Stimulated activated CD4-positive, alpha-beta T cell treated with anti-CD3 and anti-CD28 coated beads, Interleukin-15, amount 100 ng/mL, for 24 hours (primary cell): ENCODE results near the gene PHF14.

ENCODE experiments used
- DNase-seq: peaks from one replicate; pipeline ENCODE4 v3.0.0-alpha.2; 2020

The PHF14 gene

DNA sequence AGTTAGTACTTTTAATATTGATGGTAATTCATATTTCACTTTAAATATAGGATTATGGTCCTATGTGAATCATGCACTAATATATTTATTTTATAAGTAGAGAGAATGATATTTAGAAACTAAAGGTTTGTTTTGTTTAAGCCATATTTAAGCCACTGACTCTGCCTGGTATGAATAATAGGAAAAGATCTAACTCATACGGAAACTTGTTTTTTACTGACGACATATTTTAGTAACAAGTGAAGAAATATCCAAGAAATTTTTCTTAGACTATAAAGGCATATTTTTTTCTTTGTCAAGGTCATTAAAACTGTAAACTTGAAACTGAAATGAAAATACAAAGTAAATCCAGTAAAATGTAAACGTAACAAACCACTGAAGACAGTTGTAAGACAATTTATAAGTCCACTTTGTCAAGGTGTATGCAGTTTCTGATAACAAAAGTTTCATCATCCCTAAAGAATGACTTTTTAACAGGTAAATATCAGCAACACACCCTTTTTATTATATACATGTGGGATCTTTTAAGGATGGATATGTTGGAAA lies 147.1 kb downstream of the PHF14 start:
- no peak for DNase-seq

DNA sequence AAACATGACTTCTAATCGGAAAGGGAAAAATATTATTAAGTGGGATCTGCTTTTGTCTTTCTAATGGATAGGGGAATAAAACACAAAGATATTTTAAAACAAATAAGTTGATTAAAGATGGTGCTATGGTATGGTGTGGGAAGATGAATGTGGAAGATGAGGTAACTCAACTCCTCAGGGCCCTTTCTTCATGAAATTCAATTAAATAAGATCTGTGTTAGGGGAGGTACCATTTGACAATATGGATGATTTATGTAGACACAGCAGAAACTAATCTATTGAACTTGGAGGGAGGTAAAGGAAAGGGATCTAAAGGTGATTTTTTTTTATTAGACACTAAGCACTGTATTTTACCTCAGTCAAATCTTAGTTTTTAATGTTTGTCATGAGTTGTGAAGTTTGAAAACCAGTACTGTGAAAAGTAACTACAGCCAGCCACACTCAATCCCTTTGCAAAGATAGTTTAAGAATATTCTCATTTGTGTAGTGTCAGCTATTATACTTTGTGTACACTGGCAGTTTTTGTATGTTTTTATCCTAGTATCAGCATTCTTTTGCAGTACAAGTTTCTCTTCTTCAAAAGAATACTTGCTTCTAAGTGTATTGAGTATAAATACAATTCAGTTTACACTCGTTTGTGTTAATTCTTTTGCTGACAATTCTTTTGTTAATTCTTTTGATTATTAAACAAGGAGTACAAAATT lies 151.3 kb downstream of the PHF14 start:
- no peak for DNase-seq

DNA sequence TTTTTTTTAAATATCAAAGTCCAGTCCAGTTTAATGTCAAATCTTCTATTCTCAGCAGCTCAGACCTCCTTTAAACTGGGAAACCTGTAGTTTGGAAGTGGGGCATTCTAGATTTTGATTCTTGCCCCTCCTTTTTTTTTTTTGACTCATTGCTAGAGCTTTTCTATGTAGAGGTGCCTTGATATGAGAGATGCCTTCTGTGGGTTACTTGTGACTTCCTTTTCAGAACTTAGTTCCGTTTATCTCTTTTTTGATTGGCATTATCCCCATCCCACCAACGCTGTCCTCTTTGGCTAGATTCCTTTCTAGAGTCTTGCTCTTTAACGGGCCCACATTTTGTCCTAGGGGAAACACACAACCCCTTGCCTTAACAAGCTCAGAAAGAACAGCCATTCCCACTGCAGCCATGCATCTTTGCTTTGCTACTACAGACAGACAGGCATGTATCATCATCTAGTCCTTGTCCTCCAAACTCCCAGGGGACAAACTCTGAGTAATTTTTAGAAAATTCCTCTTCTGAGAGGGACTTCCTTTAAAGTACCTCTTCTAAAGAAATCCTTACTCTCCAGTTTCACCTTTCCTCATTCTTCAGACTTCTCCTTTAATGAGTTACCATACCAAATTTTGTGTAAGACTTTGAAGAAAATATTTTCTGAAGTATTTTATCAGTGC lies 153.6 kb downstream of the PHF14 start:
- DNase-seq, result no peak

DNA sequence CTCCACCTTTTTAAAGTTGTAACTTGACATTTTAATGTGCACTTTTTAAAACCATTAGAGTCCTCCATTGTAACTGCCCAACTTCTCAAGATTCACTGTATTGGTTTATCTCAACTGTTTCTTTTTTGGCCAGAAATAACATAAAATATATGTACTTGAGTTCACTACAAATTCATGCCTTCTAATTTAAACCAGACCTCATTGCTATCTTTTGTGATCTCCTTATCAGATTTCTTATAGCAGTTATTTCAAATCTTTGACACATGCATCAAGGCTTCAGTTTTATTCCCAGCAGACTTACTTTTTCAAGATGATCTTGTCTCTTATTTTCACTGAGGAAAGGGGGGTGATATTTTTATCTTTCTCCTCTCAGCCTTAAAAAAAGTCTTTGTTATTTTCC lies 154.3 kb downstream of the PHF14 start:
- DNase-seq, result no peak

DNA sequence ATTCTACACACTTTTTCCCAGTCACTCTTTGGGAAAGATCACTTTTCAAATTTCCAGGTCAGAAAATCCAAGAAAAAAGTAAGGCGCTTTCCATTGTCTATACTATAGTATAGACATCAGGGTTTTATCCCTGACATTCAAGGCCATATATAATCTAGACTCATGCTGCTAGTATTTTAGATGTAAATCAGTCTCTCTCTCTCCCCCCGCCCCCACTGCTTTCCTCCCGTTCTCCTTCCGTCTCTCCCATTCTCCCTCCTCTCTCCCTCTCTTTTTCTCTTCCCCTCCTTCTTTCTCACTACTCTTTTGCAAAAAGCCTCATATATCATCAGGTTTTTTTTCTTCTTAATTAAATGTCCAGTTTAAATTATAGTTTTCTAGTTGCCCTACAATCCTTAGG lies 154.8 kb downstream of the PHF14 start:
- DNase-seq, result no peak

DNA sequence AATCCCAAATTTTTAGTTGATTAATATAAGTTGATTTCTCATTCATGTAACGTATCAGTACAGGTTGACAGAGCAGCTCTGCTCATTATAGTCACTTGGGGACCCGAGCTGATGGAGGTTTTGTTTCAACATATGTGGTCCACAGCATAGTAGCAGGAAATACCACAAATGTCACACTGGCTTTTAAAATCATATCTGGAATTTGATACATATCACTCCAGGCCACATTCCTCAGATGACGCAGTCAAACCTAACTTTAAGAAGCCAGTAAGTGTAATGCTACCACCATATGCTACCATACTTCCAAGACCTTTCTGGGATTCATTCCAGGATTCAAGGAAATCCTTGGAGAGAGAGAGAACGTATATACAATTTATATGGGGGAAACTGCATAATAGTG lies 156.3 kb downstream of the PHF14 start:
- DNase-seq, result no peak

DNA sequence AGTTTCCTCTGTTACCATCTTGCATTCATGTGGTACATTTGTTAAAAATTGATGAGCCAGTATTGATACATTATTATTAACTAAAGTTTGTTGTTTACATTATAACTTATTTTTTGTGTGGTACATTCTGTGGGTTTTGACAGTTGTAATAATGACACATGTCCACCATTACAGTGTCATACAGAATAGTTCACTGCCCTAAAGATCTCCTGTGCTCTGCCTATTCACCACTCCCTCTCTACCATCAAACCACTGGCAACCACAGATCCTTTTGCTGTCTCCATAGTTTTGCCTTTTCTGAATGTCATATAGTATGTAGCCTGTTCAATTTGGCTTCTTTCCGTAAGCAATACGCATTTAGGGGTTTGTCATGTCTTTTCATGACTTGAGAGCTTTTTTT lies 156.9 kb downstream of the PHF14 start:
- no peak for DNase-seq

DNA sequence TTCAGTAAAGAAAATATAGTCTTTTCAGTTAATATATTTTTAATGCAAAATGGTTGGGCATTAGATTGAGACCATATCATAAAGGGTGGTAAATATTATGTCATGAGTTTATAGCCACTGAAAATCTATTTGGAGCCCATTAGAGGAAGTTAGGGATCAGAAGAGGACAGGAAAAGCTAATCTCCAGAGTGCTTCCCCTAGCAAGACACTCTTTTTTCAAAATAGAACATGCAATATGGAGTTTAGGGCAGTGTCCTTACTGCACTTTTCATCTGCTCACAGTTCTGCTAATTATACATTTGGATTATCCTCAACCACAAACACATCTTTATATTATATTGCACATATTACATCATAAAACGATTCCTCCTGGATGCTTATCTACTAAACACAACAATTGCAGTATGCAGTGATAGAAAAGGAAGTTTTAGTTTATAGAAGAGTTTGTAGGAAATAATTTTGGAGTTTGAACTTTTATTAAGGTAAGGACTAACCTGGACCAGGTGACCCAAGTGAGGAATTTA lies 159.8 kb downstream of the PHF14 start:
- DNase-seq, result no peak

DNA sequence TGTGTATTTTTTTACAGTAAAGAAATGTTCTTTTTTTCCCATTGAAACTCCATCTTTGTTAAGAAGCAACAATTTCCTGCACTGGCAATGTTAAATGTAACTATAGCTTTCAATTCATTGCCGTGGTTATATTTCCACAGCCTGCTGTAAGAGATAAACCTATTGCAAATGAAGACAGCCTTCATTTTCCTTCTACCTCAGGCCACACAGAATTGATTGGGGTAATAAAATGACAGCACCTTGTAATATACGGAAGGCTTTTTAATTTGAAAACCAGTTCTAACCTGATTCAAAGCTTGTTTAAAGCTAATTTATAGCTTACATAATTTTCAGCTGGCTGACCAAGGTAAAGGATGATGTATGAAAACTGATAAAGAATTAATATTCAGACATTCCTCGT lies 161.9 kb downstream of the PHF14 start:
- DNase-seq, result no peak

DNA sequence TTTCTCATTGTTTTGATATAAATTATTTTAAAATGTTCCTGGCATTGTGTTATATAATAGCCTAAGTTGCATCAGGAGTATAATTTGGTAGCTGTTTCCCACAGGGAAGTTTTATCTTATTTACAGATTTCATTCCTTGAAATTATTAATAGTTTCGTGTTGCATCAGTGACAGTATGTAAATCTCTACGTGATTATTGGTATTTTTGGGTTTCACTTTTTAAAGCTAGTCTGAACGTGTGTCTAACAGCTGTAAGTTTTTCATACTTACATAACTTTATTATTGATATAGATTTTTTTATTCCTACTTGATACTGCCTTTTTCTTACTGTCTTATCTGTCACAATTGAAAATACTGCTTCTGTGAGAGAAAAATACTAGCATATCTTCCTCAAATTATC lies 167.9 kb downstream of the PHF14 start:
- no peak for DNase-seq

DNA sequence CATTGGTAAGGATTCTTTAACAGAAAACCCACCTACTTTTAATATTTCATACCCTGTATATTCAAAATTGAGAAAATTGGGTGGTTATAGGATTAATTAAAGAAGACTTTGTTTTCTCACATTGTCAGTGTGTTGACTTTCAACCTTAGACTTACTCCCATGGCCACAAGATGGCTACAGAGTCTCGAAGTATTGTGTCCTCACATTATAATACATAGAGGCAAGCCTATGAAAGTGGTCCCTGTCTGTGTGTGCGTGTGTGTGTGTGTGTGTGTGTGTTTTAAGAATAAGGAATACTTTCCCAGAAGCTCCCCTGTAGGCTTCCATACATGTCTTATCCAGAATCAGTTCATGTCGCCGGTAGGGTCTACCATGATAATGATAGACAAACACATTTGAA lies 180.0 kb downstream of the PHF14 start:
- DNase-seq, result no peak

DNA sequence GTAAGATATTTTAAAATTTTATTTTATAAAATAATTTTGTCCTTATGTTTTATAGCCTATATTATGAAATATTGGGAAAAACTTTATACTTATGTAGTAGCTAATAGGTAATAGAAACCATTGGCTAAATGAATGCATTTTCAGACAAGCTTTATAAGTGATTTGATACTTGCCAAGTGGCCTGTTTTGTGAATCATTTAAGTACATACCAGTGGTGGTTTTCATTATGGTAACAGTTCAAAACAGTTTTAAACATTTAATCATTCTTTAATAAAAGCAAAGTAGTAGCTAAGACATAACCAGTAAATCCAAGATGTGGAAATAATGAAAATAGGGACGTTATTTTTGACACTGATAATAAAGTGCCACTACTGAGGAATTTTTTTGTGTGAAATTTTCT lies 182.2 kb downstream of the PHF14 start:
- no peak for DNase-seq

DNA sequence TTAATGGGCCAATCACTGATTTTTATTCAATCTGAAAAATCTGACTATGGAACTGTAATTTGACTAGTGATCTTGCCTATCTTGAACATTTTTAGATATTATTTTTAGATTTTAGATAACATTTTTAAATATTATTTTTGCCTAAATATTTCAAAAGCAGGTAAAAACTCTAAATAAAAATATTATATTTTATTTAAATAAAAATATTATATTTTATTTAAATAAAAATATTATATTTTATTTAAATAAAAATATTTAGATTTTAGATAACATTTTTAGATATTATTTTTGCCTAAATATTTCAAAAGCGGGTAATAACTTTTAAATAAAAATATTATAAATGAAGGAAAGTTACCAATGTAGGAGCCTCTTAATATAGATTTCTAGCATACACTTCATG lies 187.8 kb downstream of the PHF14 start:
- no peak for DNase-seq

DNA sequence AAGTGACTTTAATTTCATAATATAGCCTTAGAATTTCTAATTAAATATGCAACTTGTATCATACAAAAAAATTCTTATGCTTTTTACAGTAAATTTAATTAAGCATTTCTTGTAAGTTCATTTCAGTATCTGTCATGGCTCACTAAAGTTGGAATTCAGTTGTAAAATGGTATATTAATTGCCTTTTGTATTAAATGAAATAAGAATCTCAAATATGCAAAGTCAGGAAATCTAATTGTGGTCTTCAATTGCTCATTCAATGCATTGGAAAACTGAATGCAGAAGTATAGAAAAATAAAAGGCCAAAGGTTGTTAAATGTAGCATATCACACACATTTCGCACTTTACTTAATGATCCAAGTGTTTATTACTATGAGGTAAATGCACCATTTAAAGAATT lies 189.5 kb downstream of the PHF14 start:
- DNase-seq, result no peak

DNA sequence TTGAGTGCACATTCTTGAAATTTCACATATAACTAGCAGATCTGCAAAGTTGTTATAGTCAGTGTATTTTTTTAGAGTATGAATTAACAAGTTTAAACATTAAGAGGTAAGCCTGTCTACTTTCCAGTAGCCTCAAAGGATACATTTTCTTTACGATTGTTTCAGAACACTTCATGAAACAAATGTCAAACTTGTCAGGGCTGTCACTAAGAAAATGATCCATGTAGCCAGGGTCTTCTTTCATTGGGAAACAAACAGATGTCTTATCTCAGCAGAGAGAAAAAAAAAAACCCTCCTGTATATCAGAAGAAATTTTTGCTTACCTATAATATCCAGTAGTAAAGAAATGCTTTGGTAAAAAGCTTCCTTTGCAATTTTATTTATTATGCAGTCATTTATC lies 192.4 kb downstream of the PHF14 start:
- DNase-seq, result no peak

DNA sequence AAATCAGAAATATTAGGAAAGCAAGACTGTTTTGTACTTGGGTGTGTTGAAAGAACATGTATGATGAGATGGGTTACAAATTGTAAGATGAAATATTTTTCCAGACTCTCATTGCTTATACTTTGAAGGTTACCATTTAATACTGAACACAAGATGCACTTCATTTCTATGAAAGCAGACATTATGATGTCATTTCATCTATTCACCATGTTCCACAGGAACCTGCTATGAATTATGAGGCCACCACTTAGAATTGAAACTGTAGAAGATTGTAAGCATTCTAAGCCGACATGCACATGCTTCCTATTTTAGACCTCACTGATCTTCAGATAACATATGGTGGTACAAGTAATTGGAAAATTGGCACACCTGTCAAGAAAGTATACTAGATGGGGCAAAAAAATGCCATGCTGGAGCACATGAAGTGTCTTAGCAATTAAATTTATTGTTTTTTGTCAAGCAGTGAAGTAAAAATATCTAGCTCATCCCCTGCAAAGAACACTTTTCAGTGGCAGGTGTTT lies 195.0 kb downstream of the PHF14 start:
- no peak for DNase-seq

DNA sequence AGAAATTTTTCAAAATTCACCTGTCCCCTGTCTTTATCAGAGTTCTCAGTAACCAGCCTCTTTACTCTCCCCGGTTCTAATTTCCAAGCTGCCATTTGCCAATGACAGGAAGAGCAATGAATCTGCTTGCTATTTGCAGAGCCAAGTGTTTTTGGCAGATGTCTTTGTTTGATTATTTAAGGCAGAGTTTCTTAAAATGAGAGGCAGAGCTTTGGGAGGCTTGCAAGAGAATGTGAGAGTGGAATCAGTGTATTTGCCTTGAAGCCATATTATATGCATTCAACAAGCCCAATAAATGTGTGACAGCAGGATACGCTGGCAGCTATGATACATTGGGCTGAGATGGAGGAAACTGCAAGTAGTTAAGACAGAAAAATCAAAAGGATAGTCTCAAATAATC lies 196.5 kb downstream of the PHF14 start:
- no peak for DNase-seq

DNA sequence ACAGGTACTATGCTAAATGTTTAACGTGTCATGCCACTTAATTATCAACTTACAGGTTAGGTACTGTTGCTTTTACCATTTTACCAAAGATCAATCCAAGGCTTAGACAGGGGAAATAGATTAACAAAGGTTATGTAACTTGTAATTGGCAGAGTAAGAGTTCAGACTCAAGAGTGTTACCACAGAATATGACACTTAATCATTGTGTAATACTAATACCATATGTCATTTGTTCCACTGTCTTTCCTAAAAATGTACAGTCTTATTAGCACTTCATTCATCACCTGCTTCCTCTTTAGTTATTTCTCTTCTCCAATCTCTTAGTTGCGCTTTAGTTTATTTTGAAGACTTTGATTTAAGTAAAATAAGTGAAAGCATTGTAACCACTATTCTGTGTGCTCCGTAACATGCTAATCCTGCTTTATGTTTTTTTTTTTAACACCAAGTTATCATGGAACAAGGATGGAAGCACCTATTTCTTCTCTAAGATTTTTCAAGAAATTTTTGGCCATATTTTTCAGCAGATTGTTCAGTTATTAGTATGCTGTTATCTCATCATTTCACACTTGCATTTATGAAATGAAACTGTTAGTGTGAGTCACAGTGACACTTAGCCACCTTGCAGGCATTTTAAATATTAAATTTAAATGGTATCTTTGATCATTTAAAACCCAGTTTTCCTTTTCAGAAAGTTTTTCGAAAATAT lies 197.3 kb downstream of the PHF14 start:
- no peak for DNase-seq

DNA sequence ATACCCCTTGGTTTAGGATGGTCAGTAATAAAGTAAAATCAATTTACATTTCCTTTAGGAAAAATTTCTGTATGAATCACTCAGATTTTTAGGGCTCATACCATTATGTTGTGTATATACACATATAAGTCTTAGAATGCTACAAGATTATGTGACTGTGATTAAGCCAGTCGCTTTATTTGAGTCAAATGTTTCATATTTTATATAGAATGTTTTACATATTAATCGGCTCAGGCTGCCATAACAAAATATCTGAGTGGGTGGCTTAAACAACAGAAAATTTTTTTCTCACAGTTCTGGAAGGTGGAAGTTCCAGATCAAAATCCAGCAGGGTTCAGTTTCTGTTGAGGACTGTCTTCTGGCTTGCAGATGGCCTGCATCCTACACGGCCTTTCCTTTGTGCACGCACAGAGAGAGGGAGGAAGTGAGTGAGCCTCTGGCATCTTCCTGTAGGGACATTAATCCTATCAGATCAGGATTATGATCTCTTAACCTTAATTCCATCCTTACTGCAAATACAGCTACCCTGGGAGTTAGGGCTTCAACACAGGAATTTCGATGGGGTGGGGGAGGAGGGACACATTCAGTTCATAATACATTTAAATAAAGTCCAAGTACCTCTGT lies 198.0 kb downstream of the PHF14 start:
- DNase-seq, result no peak

DNA sequence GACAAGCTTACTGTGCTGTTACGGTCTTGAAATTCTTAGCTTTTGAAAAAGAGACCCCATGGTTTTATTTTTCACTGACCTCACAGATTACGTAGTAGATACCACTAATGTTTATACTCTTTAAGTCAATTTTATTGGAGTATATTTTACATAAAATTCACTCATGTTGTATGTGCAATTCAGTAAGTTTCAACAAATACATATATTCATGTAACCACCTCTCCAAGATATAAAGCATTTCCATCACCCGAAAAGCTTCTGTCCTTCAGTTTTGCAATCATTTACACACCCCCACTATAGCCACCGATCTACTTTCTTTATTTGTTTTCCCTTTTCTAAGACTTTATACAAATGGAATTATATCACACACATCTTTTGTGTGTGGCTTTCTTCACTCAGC lies 199.2 kb downstream of the PHF14 start:
- DNase-seq, result no peak

DNA sequence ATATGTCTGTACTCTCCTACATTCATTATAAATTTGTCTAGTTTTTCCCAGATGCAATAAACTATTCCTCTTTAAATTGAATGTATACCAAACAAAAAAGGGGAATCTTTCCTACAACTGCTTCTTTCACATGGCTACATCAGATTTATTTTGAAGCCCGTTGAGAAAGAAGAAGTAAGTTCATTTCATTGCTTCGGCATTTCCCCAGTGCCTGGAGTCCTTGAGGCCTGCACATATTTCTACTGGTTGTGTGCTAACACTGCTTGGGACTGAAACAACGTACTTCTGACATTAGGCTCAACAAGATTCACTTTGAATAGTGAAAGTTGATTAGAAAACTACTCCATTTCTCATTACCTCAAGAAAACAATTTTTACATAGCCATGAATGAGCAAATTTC lies 201.7 kb downstream of the PHF14 start:
- no peak for DNase-seq

DNA sequence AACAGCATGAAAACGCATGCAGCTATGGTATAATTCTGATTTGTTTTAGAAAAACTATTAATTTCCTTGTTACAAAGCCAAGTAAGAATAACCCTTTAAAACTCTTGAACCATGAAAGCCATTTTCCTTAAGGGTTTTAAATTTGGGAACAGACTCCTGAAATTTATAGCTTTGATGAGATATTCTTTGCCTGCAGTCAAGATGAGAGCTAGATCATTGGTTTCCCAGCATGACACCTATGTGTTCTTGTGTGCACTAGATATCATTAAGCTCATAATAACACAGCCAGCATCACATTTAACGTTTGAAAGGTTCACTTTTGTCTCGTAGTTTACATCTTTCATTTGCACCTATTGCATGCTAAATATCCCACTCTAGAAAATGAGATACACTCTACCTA lies 202.2 kb downstream of the PHF14 start:
- DNase-seq, result no peak

DNA sequence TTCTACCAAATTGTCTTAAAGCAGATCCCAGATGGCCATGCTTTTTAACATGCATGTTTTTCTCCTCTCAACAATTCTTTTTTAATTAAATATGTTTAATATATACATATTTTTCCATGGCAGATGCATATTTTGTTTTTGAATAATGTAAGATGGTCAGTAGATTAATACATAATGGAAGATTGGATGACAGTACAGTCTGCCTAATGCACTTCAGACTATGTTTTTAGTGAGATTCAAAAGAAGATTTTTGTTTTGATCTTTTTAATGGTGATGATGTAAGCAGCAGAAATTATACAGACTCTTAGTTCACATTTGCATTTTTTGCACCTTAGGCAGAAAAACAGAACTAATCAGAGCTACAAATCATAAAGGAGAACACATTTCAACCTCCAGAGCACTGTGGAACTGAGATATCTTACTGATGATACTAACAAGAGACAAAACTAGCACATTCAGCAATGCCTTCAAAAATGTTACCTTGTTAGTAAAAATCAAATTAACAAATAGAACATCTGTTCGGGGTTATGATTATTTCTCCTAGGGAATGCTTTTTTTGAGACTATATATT lies 203.4 kb downstream of the PHF14 start:
- DNase-seq, result no peak
